PC-9 (cell line): ENCODE data around the gene SLC25A10. TPM values are rescaled to one million over a fixed set of nuclear protein-coding genes. Genes with fewer than 3 reads are reported as not detected.

Experiments
- BruUV-seq: library from RNA; stranded (reverse); fragments of 400-500 nt; replicated peaks from 2 replicates; lab custom pipeline; 2021; lab: Mats Ljungman, UMichigan
- CTCF ChIA-PET: fragments of 300-600 bp; sonication (Branson Sonifier 250); formaldehyde crosslinking; loops from one replicate; lab custom pipeline; 2022; ENCODE audit warnings: antibody characterized with exemption; lab: Charles Lee
- POLR2A ChIA-PET: fragments of 300-600 bp; sonication (Branson Sonifier 250); formaldehyde crosslinking; loops from one replicate; lab custom pipeline; 2022; ENCODE audit warnings: antibody characterized with exemption; ENCODE audit not compliant: unreplicated experiment; lab: Charles Lee
- DNase-seq, 2 experiments: peaks; one replicate each; pipeline versions ENCODE4 v3.0.0 to v3.0.0-alpha.2; 2015 to 2022; ENCODE audit warnings: mixed read lengths in 1 of 2
- H2AFZ ChIP-seq: fragments of 200-600 bp; sonication (generic); 2 replicates; pipeline ENCODE4 v1.8.1; 2017; ENCODE audit warnings: antibody characterized with exemption
- H3F3A ChIP-seq: fragments of 200-600 bp; sonication (generic); 2 replicates; pipeline ENCODE4 v1.8.1; 2017; ENCODE audit warnings: antibody characterized with exemption, mild to moderate bottlenecking, low read depth; ENCODE audit not compliant: insufficient read depth
- H3K27ac ChIP-seq: fragments of 200-600 bp; sonication (generic); 2 replicates; pipeline ENCODE4 v1.6.1; 2016; ENCODE audit warnings: mixed run types
- H3K27me3 ChIP-seq: fragments of 200-600 bp; sonication (generic); 2 replicates; pipeline ENCODE4 v1.6.1; 2016; ENCODE audit warnings: low read depth, mixed run types; ENCODE audit not compliant: insufficient read depth
- H3K36me3 ChIP-seq: fragments of 200-600 bp; sonication (generic); 2 replicates; pipeline ENCODE4 v1.6.1; 2016; ENCODE audit warnings: low read depth, mixed run types
- H3K4me1 ChIP-seq: fragments of 200-600 bp; sonication (generic); replicated peaks from 2 replicates; pipeline ENCODE4 v1.6.1; 2016; ENCODE audit warnings: mixed run types; ENCODE audit not compliant: insufficient read depth
- H3K4me2 ChIP-seq: fragments of 200-600 bp; sonication (generic); 2 replicates; pipeline ENCODE4 v1.6.1; 2017; ENCODE audit warnings: mixed run types
- H3K4me3 ChIP-seq: fragments of 200-600 bp; sonication (generic); 2 replicates; pipeline ENCODE4 v1.6.1; 2016; ENCODE audit warnings: mixed run types
- H3K79me2 ChIP-seq: fragments of 200-600 bp; sonication (generic); 2 replicates; pipeline ENCODE4 v1.6.1; 2017; ENCODE audit warnings: low read depth, mixed run types
- H3K9me2 ChIP-seq: fragments of 200-600 bp; sonication (generic); 2 replicates; pipeline ENCODE4 v1.8.1; 2017; ENCODE audit warnings: mild to moderate bottlenecking; ENCODE audit not compliant: insufficient read depth
- H3K9me3 ChIP-seq: fragments of 200-600 bp; sonication (generic); 2 replicates; pipeline ENCODE4 v1.8.1; 2016; ENCODE audit warnings: low read depth; ENCODE audit not compliant: insufficient read depth
- H4K20me1 ChIP-seq: fragments of 200-600 bp; sonication (generic); 2 replicates; pipeline ENCODE4 v1.8.1; 2017; ENCODE audit not compliant: insufficient read depth
- CTCF ChIP-seq: fragments of 200-600 bp; sonication (generic); conservative IDR thresholded peaks from 2 replicates; pipeline ENCODE4 v1.6.1; 2017; ENCODE audit warnings: mixed run types, antibody characterized with exemption, mild to moderate bottlenecking, moderate library complexity
- EZH2 ChIP-seq: fragments of 200-600 bp; sonication (generic); IDR thresholded peaks from 2 replicates; pipeline ENCODE4 v1.8.0; 2017; ENCODE audit warnings: antibody characterized with exemption, low read depth
- intact Hi-C: fragments of 100-400 bp; cut with micrococcal nuclease; formaldehyde crosslinking; loops from one replicate; pipeline ENCODE4 v1.10.0; 2022; ENCODE audit not compliant: unreplicated experiment
- total RNA-seq: library from RNA; stranded (reverse); gene quantifications from 2 replicates; pipeline ENCODE4 v1.2.3, GENCODE V29; 2021

SLC25A10 gene
- total RNA-seq, 1 experiment from 2014 or later, result 86.5 TPM

- POLR2A ChIA-PET, result interaction anchor here (0.5 kb wide), 1 partner anchor 85 kb away, joined by 8 read pairs; no protein-coding TSS in a partner anchor
Measured at GRCh38 chr17:81710514-81711308, 1.4 kb upstream of the SLC25A10 start.

GRCh38 chr17:81712468-81713003, 452 bp downstream of the SLC25A10 start:
- Histone ChIP-seq H3K36me3 (no peaks in the 10 kb centered on the region), H2AFZ (no peak overlapping the region), H3K4me1 (peaks cover 24% of the 10 kb centered on the region), H3K4me2 (peak overlapping the region; percentile 88), H3K27ac (peak overlapping the region; percentile 46), H4K20me1 (0 out of 2 replicates have a peak, but pooled peaks cover 3% of the 10 kb centered on the region), H3K4me3 (peak overlapping the region; percentile 77), H3K79me2 (peaks cover 27% of the 10 kb centered on the region), H3K27me3 (no peaks in the 10 kb centered on the region), H3F3A (peaks cover 26% of the 10 kb centered on the region; the same call in 1 of the 2 replicates), H3K9me2 (no peaks in the 10 kb centered on the region), H3K9me3 (no peaks in the 10 kb centered on the region)
- CTCF ChIA-PET, result no interaction called here
- intact Hi-C loops, result loop anchor here (1.0 to 5.0 kb wide), 3 partner anchors 10 to 148 kb away; partner anchors contain the start of genes NPLOC4, P4HB and TSPAN10
- BruUV-seq, result no TSS peak
- peak in 1 of 2 experiments; percentile 64 for DNase-seq
- TF ChIP-seq CTCF (no peak), EZH2 (no peak)
- POLR2A ChIA-PET, result interaction anchor here (0.6 to 0.7 kb wide), 3 partner anchors 9 to 662 kb away, joined by 3 read pairs; no protein-coding TSS in a partner anchor

More at GRCh38 chr17:81710514-81711308, 1.4 kb upstream of the SLC25A10 start:
- BruUV-seq, result no TSS peak
- Histone ChIP-seq H3K4me1 (peaks cover 24% of the 10 kb centered on the region), H3K27me3 (no peaks in the 10 kb centered on the region), H3K27ac (peak overlapping the region; percentile 50), H3K9me3 (no peaks in the 10 kb centered on the region), H3K9me2 (no peaks in the 10 kb centered on the region), H3K4me2 (peak overlapping the region; percentile 77), H3K4me3 (peak overlapping the region; percentile 46; the same call in 1 of the 2 replicates), H4K20me1 (0 out of 2 replicates have a peak, but pooled peaks cover 3% of the 10 kb centered on the region), H3K79me2 (peaks cover 27% of the 10 kb centered on the region), H3K36me3 (no peaks in the 10 kb centered on the region), H3F3A (peaks cover 26% of the 10 kb centered on the region; the same call in 1 of the 2 replicates), H2AFZ (no peak overlapping the region)
- DNase-seq, result no peak
- intact Hi-C loops, result loop anchor here (5.0 kb wide), 1 partner anchor 73 kb away; the partner anchor contains the start of genes NPLOC4 and TSPAN10
- no peak for TF ChIP-seq EZH2
- no peak for TF ChIP-seq CTCF
- CTCF ChIA-PET, result no interaction called here

- Histone ChIP-seq H3K27me3 (no peaks in the 10 kb centered on the region), H4K20me1 (0 out of 2 replicates have a peak, but pooled peaks cover 3% of the 10 kb centered on the region), H3K4me3 (peak overlapping the region; percentile 77), H3K4me1 (peaks cover 24% of the 10 kb centered on the region), H2AFZ (no peak overlapping the region), H3K79me2 (peaks cover 27% of the 10 kb centered on the region), H3K36me3 (no peaks in the 10 kb centered on the region), H3K9me3 (no peaks in the 10 kb centered on the region), H3K27ac (peak overlapping the region; percentile 46), H3K4me2 (peak overlapping the region; percentile 88), H3F3A (peaks cover 28% of the 10 kb centered on the region; the same call in 1 of the 2 replicates), H3K9me2 (no peaks in the 10 kb centered on the region)
- ChIA-PET POLR2A (interaction anchor here (0.6 to 0.7 kb wide), 3 partner anchors 81 to 663 kb away, joined by 3 to 10 read pairs (median 3); no protein-coding TSS in a partner anchor), CTCF (interaction anchor here (0.6 kb wide), 1 partner anchor 39 kb away, joined by 3 read pairs; no protein-coding TSS in a partner anchor)
- TF ChIP-seq CTCF, result no peak
- no peak for TF ChIP-seq EZH2
- intact Hi-C loops, result loop anchor here (1.0 to 5.0 kb wide), 3 partner anchors 9 to 148 kb away; partner anchors contain the start of genes NPLOC4, P4HB and TSPAN10
- peak; percentile 58 to 61 for DNase-seq
- TSS peak; percentile 25 for BruUV-seq
Measured at GRCh38 chr17:81713004-81713555, 996 bp downstream of the SLC25A10 start.
